Gastroesophageal sphincter (tissue), 4 donors: ENCODE results near the gene RPS21. TPM values are rescaled to one million over a fixed set of nuclear protein-coding genes. Genes with fewer than 3 reads are reported as not detected.

Experiments used
- ATAC-seq: fragments of 150-250 bp; one replicate; pipeline ENCODE4 v1.9.1; 2016; ENCODE audit warnings: mild to moderate bottlenecking, moderate library complexity
- H3K27ac ChIP-seq, 4 donors: fragments of 200-600 bp; sonication (generic) in 3 of 4; 1 replicate in 3 of 4; 2 replicates in 1 of 4; pipeline ENCODE4 v1.5.1; 2016 to 2019
- H3K27me3 ChIP-seq: fragments of 200-600 bp; sonication (generic); one replicate; pipeline ENCODE4 v1.5.1; 2019
- H3K36me3 ChIP-seq, 2 donors: fragments of 200-600 bp; sonication (generic); one replicate each; pipeline ENCODE4 v1.5.1; 2019; ENCODE audit warnings: control low read depth in 1 of 2
- H3K4me1 ChIP-seq, 3 donors: fragments of 200-600 bp; sonication (generic); 1 replicate in 2 of 3; 2 replicates in 1 of 3; pipeline ENCODE4 v1.5.1; 2016 to 2019; ENCODE audit warnings: control low read depth in 2 of 3
- H3K4me3 ChIP-seq, 2 donors: fragments of 200-600 bp; sonication (generic); one replicate each; pipeline ENCODE4 v1.5.1; 2019; ENCODE audit warnings: mild to moderate bottlenecking in 1 of 2, moderate library complexity in 1 of 2
- H3K9me3 ChIP-seq, 3 donors: fragments of 200-600 bp; sonication (generic); one replicate each; pipeline ENCODE4 v1.5.1; 2017 to 2019; ENCODE audit warnings: control low read depth in 2 of 3
- CTCF ChIP-seq, 4 experiments: fragments of 200-600 bp in 2 of 4; fragments of 450-650 bp in 2 of 4; sonication (generic) in 1 of 4; IDR thresholded peaks; one replicate each; pipeline ENCODE4 v1.5.1; 2017 to 2019; ENCODE audit warnings: antibody characterized with exemption in 4 of 4, mild to moderate bottlenecking in 2 of 4, moderate library complexity in 2 of 4
- EP300 ChIP-seq: sonication (generic); formaldehyde crosslinking; IDR thresholded peaks from one replicate; pipeline ENCODE4 v1.6.1; 2017; ENCODE audit warnings: antibody characterized with exemption, mild to moderate bottlenecking
- POLR2A ChIP-seq, 2 donors: fragments of 450-650 bp; IDR thresholded peaks; one replicate each; pipeline ENCODE4 v1.6.1; 2017; ENCODE audit warnings: antibody characterized with exemption in 2 of 2, mild to moderate bottlenecking in 2 of 2, moderate library complexity in 1 of 2
- POLR2AphosphoS5 ChIP-seq: sonication (generic); formaldehyde crosslinking; IDR thresholded peaks from one replicate; pipeline ENCODE4 v1.6.1; 2017; ENCODE audit warnings: antibody characterized with exemption
- WGBS, 2 donors: methylation state at CpG; one replicate each; pipeline ENCODE4 v1.1.5; 2018; ENCODE audit warnings: low coverage in 1 of 2; 5-methylcytosine and 5-hydroxymethylcytosine counted together
- total RNA-seq, 4 donors: library from RNA; depleted of rRNA; stranded (reverse); fragments of >200 nt; gene quantifications; one replicate each; pipeline ENCODE4 v1.1.0, GENCODE V29; 2016

RPS21 gene
- total RNA-seq, 4 donors from 2014 or later, result 383 to 2,881 (median 2,372) TPM

GRCh38 chr20:62393335-62393665 lies 6.4 kb downstream of the RPS21 start:
- H3K4me1 ChIP-seq, result peaks cover 0 to 7% (median 1%) of the 10 kb centered on the region in 3 donors
- TF ChIP-seq POLR2AphosphoS5, result no peak
- TF ChIP-seq CTCF (IDR thresholded peaks at IDR 0.05), result no peak
- TF ChIP-seq EP300, result no peak
- TF ChIP-seq POLR2A (IDR thresholded peaks at IDR 0.05), result no peak
- H3K36me3 ChIP-seq, result peaks cover 0 to 81% of the 10 kb centered on the region in 2 donors
- no peaks in the 10 kb centered on the region for H3K27me3 ChIP-seq
- no peak overlapping the region for H3K27ac ChIP-seq
- no peak overlapping the region for H3K4me3 ChIP-seq
- H3K9me3 ChIP-seq, result no peaks in the 10 kb centered on the region
- WGBS, 2 donors, result 93% methylated on average over 3 of the region's 12 CpGs; no CpG with 5 or more reads in 1 of the 2 donors
- ATAC-seq, result no peak

DNA sequence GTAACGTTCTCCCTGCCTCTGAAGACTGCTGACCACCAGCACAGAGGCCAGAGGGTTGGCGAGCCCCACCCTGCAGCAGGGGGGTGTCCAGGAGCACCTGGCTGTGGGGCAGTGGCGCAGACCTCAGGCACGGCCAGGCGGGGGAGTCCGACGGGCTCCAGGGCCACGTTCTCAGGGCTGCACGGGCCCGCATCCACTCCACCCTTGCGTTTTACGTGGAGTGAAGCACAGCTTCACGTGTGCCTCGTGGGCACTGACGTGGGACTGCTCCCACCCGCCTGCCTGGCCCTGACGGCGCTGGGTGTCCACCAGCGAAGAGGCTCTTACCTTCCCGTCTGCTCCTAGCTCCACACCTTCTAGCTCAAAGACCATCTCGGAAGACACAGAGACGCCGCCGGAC lies 6.9 kb downstream of the RPS21 start:
- no CpG with 5 or more reads among the region's 24 CpGs for WGBS, 2 donors
- H3K27ac ChIP-seq, result no peak overlapping the region
- peaks cover 0 to 1% (median 0%) of the 10 kb centered on the region in 3 donors for H3K4me1 ChIP-seq
- peaks cover 0 to 79% of the 10 kb centered on the region in 2 donors for H3K36me3 ChIP-seq
- no peak for ATAC-seq
- TF ChIP-seq CTCF (IDR thresholded peaks at IDR 0.05) (no peak), EP300 (no peak), POLR2A (IDR thresholded peaks at IDR 0.05) (no peak), POLR2AphosphoS5 (no peak)
- no peak overlapping the region for H3K4me3 ChIP-seq
- no peaks in the 10 kb centered on the region for H3K27me3 ChIP-seq
- no peaks in the 10 kb centered on the region for H3K9me3 ChIP-seq

DNA sequence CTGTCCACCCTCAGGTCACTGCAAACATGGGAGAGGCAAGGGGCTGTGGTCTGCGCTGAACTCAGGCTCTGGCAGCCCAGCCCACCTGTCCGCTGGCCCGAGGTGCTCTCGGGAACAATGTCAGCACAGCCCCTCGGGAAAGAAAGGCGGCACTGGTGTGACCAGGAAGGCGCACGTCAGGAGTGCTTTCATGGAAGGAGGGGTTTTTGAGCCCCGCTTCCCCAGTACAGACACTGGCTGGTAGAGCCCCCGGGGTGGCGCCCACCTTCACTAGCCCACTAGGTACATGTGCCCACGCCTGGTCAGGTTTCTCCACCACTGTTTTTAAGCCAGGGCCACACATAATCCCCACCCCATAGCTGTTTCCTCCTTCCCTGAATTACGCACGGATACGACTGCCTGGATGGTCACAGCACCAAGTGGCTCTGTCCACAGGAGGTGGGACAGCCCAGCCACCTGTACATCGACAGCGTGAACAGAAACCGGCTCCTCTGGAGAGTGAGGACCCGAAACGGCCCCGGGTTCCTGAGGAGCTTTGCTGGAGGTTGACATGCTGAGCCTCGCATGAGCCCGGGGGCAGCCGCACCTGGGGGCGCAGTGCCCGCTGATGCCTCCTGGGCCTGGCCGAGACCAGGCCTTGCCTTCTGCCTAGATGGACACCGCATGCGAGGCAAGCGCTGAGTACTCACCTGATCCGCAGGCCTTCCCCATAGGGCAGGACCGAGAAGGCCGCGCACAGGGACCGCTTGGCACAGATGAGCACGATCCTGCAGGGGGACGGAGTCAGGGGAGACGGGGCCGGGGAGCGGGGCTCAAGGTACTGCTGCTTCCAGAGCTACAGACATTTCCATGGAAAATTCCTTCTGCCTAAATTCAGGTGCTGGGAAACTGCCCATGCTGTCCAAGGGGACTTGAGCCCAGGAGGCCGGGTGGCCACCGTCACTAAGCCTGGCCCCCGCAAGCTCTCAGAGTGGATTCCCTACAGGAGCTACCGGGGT lies 7.6 kb downstream of the RPS21 start:
- no peaks in the 10 kb centered on the region for H3K9me3 ChIP-seq
- WGBS, 2 donors, result 100% methylated on average over 3 of the region's 44 CpGs; no CpG with 5 or more reads in 1 of the 2 donors
- no peak for ATAC-seq
- peaks cover 0 to 72% of the 10 kb centered on the region in 2 donors for H3K36me3 ChIP-seq
- no peak overlapping the region for H3K4me3 ChIP-seq
- H3K27ac ChIP-seq, result no peak overlapping the region
- no peaks in the 10 kb centered on the region for H3K27me3 ChIP-seq
- no peaks in the 10 kb centered on the region for H3K4me1 ChIP-seq
- TF ChIP-seq EP300, result no peak
- no peak for TF ChIP-seq POLR2AphosphoS5
- TF ChIP-seq CTCF (IDR thresholded peaks at IDR 0.05), result no peak
- no peak for TF ChIP-seq POLR2A (IDR thresholded peaks at IDR 0.05)

GRCh38 chr20:62395311-62396242 lies 8.7 kb downstream of the RPS21 start:
- Histone ChIP-seq H3K27ac (no peak overlapping the region), H3K27me3 (no peaks in the 10 kb centered on the region), H3K4me3 (no peak overlapping the region), H3K9me3 (no peaks in the 10 kb centered on the region), H3K36me3 (peaks cover 0 to 68% of the 10 kb centered on the region in 2 donors), H3K4me1 (no peaks in the 10 kb centered on the region)
- WGBS, 2 donors, result 83 to 89% methylated on average over 3 to 5 of the region's 27 CpGs
- TF ChIP-seq EP300, result no peak
- TF ChIP-seq CTCF (IDR thresholded peaks at IDR 0.05), result no peak
- no peak for TF ChIP-seq POLR2AphosphoS5
- TF ChIP-seq POLR2A (IDR thresholded peaks at IDR 0.05), result no peak
- ATAC-seq, result no peak
